Activated T-cell treated with anti-CD3 and anti-CD28 coated beads, Interleukin-2, amount 50 U/mL, for 4 hours (primary cell): ENCODE measurements around the gene PEX6. TPM values are rescaled to one million over a fixed set of nuclear protein-coding genes. Genes with fewer than 3 reads are reported as not detected.
A peak's percentile ranks its signal among the peaks of the same experiment; 100 is the strongest.
"Not testable (repeated sequence)": the region's sequence is repeated elsewhere in the genome, so short reads cannot be mapped to it uniquely, and the experiment has no call there.

Source experiments
- ATAC-seq, 2 donors: fragments of 200-7000 bp; cut with Tn5 transposase; one replicate each; pipeline ENCODE4 v1.10.0; 2021
- DNase-seq: peaks from one replicate; pipeline ENCODE4 v3.0.0-alpha.2; 2020
- H3K27me3 Mint-ChIP-seq: one replicate; pipeline ENCODE4 v1.8.0; 2021; ENCODE audit warnings: low read depth, mixed read lengths
- H3K36me3 Mint-ChIP-seq: one replicate; pipeline ENCODE4 v1.8.0; 2022; ENCODE audit warnings: mixed read lengths; ENCODE audit not compliant: insufficient read depth
- H3K4me1 Mint-ChIP-seq: one replicate; pipeline ENCODE4 v1.8.0; 2021; ENCODE audit warnings: low read depth, mixed read lengths
- H3K4me3 Mint-ChIP-seq: one replicate; pipeline ENCODE4 v1.8.0; 2021; ENCODE audit warnings: mild to moderate bottlenecking, moderate library complexity, mixed read lengths
- H3K9me3 Mint-ChIP-seq: one replicate; pipeline ENCODE4 v1.8.0; 2021; ENCODE audit warnings: mixed read lengths
- total RNA-seq, 3 donors: library from RNA; stranded (reverse); gene quantifications; one replicate each; pipeline ENCODE4 v1.2.1, GENCODE V29; 2021

The PEX6 gene
- total RNA-seq, 3 donors from 2014 or later: 4.2 to 13.2 (median 10.9) TPM

DNA sequence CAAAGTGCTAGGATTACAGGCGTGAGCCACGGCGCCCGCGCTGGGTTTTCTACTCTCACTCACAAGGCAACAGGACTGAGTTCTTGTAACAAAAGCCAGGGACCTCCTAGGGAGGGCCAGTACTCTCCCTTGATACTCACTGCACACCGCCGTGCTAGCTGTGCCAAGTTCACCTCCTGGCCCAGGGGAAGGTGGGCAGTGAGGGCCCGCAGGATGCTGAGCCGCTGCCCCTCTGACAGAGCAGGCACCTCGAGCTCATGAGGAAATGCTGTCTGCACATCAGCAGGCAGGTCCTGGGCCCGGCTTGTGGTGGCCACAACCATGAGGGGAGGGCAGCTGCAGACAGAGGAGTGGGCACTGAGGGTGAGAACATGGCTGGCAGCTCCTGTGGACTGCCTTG is 11.8 kb downstream of the PEX6 start:
- Mint-ChIP-seq H3K36me3 (peaks cover 10% of the 10 kb centered on the region), H3K4me1 (peaks cover 5% of the 10 kb centered on the region), H3K27me3 (peaks cover 3% of the 10 kb centered on the region), H3K4me3 (no peak overlapping the region), H3K9me3 (no peaks in the 10 kb centered on the region)
- no peak for DNase-seq
- ATAC-seq: no peak

DNA sequence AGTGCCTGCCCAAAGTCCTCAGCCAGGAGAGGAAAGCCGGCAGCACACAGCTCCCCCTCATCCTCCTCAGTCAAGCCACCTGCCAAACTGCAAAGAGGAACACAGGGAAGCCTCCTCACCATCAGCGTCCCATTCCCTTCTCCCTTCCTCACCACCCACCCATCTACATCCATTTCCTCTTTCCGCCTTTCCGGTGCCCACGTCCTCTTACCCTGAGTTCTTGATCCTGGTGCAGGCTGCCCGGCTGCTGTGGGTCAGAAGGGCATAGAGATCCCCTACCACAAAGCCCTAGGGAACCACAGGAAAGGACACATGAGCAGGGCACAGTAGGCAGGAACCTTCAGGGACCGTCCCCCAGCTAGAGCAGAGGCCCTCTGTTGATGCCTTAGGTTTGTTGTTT is 12.4 kb downstream of the PEX6 start:
- Mint-ChIP-seq H3K27me3 (peaks cover 5% of the 10 kb centered on the region), H3K4me3 (no peak overlapping the region), H3K4me1 (peaks cover 4% of the 10 kb centered on the region), H3K36me3 (peaks cover 11% of the 10 kb centered on the region), H3K9me3 (no peaks in the 10 kb centered on the region)
- DNase-seq (no peak), ATAC-seq (no peak)

DNA sequence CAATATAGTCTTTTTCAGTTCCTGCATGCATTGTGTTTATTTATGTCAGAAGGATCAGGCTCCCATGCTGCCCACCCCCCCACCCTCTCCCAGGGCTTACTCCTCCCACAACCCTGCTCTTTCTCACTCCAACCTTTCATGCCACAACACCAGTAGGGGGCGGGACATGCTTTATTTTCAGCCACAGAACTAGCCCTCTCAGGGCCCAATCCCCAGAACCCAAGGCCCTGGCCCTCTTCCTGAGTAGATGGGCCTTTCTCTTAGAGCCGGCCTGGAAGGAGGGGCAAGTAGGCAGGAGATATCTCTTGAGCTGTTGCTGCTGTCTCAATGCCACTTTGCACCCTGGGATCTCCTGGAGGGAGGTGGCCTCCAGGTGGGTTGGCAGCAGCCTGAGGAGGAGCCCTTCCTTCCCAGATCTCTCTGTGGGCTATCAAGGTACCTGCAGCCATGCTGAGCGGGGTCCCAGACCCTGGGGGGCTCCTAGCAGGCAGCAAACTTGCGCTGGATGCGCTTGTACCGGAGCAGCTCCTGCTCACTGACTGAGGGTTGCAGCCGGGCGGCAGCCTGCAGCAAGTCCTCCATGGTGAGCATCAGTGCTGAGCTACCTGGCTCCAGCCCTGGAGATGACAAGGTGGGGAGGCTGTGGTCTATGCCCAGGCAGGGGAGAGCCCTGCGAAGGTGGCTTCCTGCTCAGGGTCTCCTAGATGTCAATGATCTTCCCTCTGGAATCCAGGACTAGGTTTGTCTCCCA is 15.0 kb downstream of the PEX6 start:
- Mint-ChIP-seq H3K9me3 (no peaks in the 10 kb centered on the region), H3K27me3 (peaks cover 5% of the 10 kb centered on the region), H3K4me1 (peaks cover 9% of the 10 kb centered on the region), H3K4me3 (no peak overlapping the region), H3K36me3 (peaks cover 11% of the 10 kb centered on the region)
- DNase-seq (no peak), ATAC-seq (peak; percentile 33 to 38)

DNA sequence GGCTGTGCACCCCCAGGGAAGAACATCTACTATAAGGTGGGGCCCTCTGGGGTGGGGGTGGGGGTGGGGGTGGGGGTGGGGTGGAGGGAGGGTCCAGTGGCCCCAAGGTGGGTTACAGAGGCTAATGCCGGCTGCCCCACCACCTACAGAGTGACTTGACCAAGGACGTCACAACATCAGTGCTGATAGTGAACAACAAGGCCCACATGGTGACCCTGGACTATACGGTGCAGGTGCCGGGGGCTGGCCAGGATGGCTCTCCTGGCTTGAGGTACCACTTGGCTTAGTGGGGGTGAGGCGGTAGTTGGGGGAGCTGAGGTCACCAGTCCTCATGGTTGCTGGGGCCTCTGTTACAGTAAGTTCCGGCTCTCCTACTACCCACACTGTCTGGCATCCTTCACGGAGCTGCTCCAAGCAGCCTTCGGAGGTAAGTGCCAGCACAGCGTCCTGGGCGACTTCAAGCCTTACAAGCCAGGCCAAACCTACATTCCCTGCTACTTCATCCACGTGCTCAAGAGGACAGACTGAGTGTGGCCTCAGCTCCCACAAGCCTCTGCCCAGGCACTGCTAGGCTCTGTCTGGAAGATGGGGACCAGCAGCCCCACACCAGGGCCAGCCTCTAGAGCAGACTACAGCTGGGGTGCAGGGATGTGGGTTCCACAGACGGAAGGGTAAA is 15.7 kb downstream of the PEX6 start:
- H3K4me3 Mint-ChIP-seq: no peak overlapping the region
- peaks cover 11% of the 10 kb centered on the region for H3K36me3 Mint-ChIP-seq
- ATAC-seq: no peak

DNA sequence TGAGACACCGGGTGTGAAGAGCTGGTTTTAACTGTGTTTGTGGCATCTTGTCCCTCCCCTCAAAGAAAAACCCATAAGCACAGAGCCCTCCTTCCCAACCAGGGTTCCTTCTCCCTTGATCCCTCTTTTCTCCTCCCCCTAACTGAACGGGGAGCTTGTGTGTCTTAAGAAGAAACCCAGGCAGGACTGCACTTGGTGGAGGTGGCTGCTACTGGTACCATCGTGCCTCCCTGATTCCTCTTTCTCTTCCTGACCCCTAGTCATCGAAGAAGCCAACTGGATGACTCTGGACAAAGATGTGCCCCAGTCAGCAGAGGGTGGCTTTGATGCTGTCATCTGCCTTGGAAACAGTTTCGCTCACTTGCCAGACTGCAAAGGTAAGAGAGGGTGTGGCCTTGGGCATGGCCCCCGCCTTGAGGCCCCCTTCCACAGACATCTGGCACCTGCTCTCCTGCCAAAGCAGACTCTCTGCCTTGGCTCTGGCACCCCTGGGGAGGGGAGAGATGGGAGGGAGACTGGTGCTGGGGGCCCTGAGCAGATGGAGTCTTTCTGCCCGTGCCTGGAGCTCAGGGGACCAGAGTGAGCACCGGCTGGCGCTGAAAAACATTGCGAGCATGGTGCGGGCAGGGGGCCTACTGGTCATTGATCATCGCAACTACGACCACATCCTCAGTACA is 16.3 kb downstream of the PEX6 start:
- Mint-ChIP-seq H3K4me1 (peaks cover 9% of the 10 kb centered on the region), H3K4me3 (no peak overlapping the region), H3K27me3 (peaks cover 5% of the 10 kb centered on the region), H3K9me3 (no peaks in the 10 kb centered on the region), H3K36me3 (peaks cover 11% of the 10 kb centered on the region)
- ATAC-seq (no peak), DNase-seq (no peak)

More for the DNA sequence above, 15.7 kb downstream of the PEX6 start:
- DNase-seq: no peak
- H3K9me3 Mint-ChIP-seq: no peaks in the 10 kb centered on the region
- peaks cover 5% of the 10 kb centered on the region for H3K27me3 Mint-ChIP-seq
- peaks cover 9% of the 10 kb centered on the region for H3K4me1 Mint-ChIP-seq

DNA sequence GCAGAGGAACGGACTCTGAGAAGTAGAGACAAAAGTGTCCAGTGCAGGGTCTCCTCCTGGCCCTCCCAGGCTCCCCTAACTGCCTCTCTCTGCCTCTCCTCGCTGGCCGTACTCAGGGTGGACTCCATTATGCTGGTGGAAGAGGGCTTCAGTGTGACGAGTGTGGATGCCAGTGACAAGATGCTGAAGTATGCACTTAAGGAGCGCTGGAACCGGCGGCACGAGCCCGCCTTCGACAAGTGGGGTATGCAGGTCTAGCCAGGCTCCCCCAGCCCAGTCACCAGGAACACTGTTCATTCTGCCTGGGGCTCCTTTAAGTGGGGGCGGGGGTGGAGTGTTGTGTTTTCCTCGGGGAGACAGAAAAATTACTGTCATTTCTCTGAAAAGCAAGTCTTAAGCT is 16.9 kb downstream of the PEX6 start:
- H3K36me3 Mint-ChIP-seq: peaks cover 11% of the 10 kb centered on the region
- no peak for DNase-seq
- H3K9me3 Mint-ChIP-seq: no peaks in the 10 kb centered on the region
- H3K27me3 Mint-ChIP-seq: peaks cover 5% of the 10 kb centered on the region
- ATAC-seq: no peak
- H3K4me1 Mint-ChIP-seq: peaks cover 9% of the 10 kb centered on the region
- H3K4me3 Mint-ChIP-seq: no peak overlapping the region

DNA sequence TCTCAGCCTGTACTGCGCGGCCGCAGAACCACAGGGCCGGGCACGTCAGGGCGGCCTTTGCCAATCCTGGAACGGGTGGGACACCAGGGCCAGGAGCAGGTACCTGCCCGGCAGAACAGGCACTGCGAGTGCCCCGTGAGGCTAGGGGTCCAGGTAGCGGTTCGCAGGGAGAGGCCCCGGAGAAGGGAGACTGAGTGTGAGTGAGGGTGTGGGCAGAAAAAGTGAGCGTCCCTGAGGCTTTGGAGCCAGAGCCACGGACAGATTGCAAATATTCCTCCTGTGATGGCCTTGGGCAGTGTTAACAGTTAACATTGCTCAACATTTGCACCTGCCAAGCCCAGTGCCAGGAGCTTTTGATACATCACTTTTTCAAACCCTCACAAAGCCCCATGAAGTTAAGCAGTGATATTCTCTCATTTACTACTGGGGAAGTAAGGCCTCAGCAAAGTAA is 17.9 kb downstream of the PEX6 start:
- no peak for DNase-seq
- H3K4me3 Mint-ChIP-seq: peak overlapping the region; percentile 56
- H3K4me1 Mint-ChIP-seq: peaks cover 9% of the 10 kb centered on the region
- H3K27me3 Mint-ChIP-seq: peaks cover 5% of the 10 kb centered on the region
- no peak for ATAC-seq
- H3K36me3 Mint-ChIP-seq: peaks cover 11% of the 10 kb centered on the region
- H3K9me3 Mint-ChIP-seq: no peaks in the 10 kb centered on the region

DNA sequence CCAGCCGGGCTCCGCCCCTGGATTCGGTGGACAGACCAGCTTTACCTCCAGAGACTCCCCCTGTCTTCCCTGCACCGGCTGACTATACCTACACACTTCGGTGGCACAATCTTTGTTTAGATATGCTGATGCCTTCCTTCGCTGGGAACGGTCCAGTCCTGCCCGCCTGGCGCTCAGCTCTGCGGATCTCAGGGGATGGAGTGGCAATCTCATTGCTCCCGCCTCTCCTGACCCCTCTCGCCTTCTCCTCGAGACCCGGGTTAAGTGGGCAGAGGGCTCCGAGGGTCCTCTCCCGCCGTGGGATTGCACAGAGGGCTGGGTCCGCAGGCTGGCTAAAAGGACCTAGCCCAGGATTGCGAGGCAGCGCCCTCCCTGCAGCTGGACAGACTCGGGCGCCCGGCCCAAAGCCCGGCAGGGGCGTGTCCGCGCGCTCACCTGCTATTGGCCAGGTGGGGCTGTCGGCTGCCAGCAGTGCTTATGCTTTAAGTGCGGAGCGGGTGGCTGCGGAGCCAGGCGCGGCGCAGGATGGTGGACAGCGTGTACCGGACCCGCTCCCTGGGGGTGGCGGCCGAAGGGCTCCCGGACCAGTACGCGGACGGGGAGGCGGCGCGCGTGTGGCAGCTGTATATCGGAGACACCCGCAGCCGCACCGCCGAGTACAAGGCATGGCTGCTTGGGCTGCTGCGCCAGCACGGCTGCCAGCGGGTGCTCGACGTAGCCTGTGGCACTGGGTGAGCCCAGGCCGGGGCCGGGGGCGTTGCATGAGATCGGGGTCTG is 18.6 kb downstream of the PEX6 start, which contains the start of gene GNMT:
TSS of gene GNMT (plus strand) at position 512 of the 777 bp plus-strand sequence. CDS start at position 526, 14 bp downstream.
- Mint-ChIP-seq H3K4me3 (peak within 1 kb of the TSS; percentile 56), H3K36me3 (peaks cover 11% of the 10 kb centered on the region), H3K27me3 (peaks cover 5% of the 10 kb centered on the region), H3K4me1 (peaks cover 9% of the 10 kb centered on the region), H3K9me3 (no peaks in the 10 kb centered on the region)
- peak; percentile 25 for DNase-seq
- ATAC-seq: peak; percentile 83 to 88

DNA sequence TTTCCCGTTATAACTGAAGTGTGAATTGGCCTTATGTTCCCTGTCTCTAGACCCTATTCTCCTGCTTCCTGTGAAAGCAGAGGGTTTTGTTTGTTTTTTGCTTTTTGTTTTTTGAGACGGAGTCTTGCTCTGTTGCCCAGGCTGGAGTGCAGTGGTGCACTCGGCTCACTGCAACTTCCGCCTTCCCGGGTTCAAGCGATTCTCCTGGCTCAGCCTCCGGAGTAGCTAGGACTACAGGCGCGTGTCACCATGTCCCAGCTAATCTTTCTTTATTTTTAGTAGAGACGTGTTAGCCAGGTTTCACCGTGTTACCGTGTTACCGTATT is 19.1 kb downstream of the PEX6 start:
- peaks cover 5% of the 10 kb centered on the region for H3K27me3 Mint-ChIP-seq
- no peak for DNase-seq
- no peak for ATAC-seq
- H3K4me3 Mint-ChIP-seq: no peak overlapping the region
- peaks cover 11% of the 10 kb centered on the region for H3K36me3 Mint-ChIP-seq
- no peaks in the 10 kb centered on the region for H3K9me3 Mint-ChIP-seq
- H3K4me1 Mint-ChIP-seq: peaks cover 9% of the 10 kb centered on the region

DNA sequence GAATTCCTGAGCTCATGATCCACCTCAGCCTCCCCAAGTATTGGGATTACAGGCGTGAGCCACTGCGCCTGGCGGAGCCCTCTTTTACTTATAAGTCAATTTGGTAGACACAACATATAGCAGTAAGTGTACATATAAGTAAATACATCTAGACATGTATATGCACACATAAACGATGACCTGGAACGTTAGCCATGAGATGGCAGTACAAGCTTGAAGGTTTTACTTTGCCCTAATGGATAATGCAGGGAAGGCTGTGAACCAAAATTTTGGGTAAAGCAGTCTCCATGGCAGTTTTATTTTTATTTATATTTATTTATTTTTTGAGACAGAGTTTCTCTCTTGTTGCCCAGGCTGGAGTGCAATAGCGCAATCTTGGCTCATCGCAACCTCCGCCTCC is 20.9 kb downstream of the PEX6 start:
- Mint-ChIP-seq H3K4me3 (no peak overlapping the region), H3K36me3 (peaks cover 8% of the 10 kb centered on the region), H3K9me3 (no peaks in the 10 kb centered on the region), H3K4me1 (peaks cover 9% of the 10 kb centered on the region), H3K27me3 (peaks cover 5% of the 10 kb centered on the region)
- ATAC-seq: no peak
- no peak for DNase-seq

DNA sequence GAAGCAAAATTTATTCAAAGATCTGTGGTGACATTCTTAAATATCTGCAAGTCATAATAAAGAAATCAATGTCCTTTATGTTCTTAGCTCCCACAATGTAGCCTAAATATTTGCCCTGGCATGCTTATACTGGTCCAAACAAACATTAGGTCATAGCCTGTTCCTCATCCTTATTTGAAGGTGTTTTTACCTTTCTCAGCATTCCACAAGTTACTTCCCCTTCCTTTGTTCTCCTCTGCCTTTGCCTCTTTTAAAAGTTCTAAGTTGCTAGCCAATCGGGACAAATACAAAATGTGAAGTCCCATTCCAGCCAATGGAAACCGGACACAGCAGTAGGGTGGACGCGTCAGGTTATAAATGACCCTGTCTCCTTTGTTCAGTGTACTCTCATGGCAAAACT is 24.6 kb downstream of the PEX6 start:
- not testable (repeated sequence) for H3K9me3 Mint-ChIP-seq, H3K36me3 Mint-ChIP-seq, H3K4me3 Mint-ChIP-seq, H3K27me3 Mint-ChIP-seq, ATAC-seq, DNase-seq, H3K4me1 Mint-ChIP-seq

DNA sequence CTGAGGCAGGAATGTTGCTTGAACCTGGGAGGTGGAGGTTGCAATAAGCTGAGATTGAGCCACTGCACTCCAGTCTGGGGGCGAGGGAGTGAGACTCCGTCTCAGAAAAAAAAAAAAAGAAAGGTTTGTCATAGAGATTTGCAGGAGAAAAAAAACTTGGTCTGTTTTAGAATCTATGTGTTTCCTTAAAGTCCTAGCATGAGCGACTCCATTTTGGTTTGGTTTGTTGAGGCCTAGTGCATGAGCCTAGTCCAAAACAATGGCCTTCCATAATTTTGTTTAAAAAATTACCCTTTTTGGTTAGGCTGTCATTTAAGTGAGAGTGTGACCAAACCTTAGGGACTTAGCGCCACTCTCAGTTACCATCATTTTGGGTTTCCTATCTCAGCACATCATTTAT is 26.6 kb downstream of the PEX6 start:
- Mint-ChIP-seq H3K36me3 (no peaks in the 10 kb centered on the region), H3K9me3 (no peaks in the 10 kb centered on the region), H3K27me3 (no peaks in the 10 kb centered on the region), H3K4me1 (no peaks in the 10 kb centered on the region), H3K4me3 (no peak overlapping the region)
- no peak for DNase-seq
- no peak for ATAC-seq

DNA sequence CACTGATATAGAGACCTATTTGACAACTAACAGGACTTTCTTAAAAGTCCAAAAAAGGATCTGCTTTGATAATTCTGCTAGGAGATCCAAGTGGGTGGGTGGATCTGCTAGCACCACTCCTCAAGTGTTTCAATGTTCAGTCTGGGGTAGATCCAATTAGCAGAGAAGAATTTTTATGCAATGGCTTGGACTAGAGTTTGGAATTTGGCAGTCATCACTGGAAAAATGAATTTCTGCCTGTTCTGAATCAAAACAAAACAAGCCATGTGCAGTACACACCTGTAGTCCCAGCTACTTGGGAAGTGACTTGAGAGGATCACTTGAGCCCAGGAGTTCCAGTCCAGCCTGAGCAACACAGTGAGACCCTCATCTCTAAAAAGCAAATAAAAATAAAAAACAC is 31.0 kb downstream of the PEX6 start:
- Mint-ChIP-seq H3K9me3 (no peaks in the 10 kb centered on the region), H3K36me3 (peaks cover 6% of the 10 kb centered on the region), H3K4me3 (no peak overlapping the region), H3K27me3 (no peaks in the 10 kb centered on the region), H3K4me1 (no peaks in the 10 kb centered on the region)
- DNase-seq: no peak
- ATAC-seq: no peak

DNA sequence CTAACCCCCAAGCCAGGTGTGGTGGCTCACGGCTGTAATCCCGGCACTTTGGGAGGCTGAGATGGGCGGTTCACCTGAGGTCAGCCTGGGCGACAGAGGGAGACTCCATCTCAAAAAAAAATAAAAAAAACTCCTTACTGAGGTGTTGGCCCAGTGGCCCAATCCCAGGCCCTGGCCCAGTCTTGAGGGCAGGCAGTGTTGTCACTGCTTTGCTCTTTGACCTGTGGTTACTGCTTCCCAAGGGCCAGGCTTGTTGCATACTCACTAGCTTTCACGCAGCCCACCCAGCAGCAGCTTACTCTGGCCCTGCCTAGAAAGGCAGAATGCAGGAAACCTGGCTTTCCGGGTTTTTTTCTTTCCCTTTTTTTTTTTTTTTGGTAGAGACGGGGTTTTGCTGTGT is 36.5 kb downstream of the PEX6 start:
- H3K9me3 Mint-ChIP-seq: no peaks in the 10 kb centered on the region
- peaks cover 22% of the 10 kb centered on the region for H3K36me3 Mint-ChIP-seq
- no peak for ATAC-seq

More for the DNA sequence above, 36.5 kb downstream of the PEX6 start:
- Mint-ChIP-seq H3K4me1 (peaks cover 1% of the 10 kb centered on the region), H3K4me3 (no peak overlapping the region), H3K27me3 (no peaks in the 10 kb centered on the region)
- DNase-seq: no peak
